ENCODE measurements around the gene EFCAB12.

GRCh38 chr3:129409541-129409940 is 18.9 kb downstream of the EFCAB12 start:
- TF ChIP-seq, protein P1, sequence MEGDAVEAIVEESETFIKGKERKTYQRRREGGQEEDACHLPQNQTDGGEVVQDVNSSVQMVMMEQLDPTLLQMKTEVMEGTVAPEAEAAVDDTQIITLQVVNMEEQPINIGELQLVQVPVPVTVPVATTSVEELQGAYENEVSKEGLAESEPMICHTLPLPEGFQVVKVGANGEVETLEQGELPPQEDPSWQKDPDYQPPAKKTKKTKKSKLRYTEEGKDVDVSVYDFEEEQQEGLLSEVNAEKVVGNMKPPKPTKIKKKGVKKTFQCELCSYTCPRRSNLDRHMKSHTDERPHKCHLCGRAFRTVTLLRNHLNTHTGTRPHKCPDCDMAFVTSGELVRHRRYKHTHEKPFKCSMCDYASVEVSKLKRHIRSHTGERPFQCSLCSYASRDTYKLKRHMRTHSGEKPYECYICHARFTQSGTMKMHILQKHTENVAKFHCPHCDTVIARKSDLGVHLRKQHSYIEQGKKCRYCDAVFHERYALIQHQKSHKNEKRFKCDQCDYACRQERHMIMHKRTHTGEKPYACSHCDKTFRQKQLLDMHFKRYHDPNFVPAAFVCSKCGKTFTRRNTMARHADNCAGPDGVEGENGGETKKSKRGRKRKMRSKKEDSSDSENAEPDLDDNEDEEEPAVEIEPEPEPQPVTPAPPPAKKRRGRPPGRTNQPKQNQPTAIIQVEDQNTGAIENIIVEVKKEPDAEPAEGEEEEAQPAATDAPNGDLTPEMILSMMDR (IDR thresholded peaks at IDR 0.05) = no peak
- TF ChIP-seq POLR2AphosphoS5 (IDR thresholded peaks at IDR 0.05; ENCODE audit: low read depth, low read length) = no peak
- TF ChIP-seq, protein P2, sequence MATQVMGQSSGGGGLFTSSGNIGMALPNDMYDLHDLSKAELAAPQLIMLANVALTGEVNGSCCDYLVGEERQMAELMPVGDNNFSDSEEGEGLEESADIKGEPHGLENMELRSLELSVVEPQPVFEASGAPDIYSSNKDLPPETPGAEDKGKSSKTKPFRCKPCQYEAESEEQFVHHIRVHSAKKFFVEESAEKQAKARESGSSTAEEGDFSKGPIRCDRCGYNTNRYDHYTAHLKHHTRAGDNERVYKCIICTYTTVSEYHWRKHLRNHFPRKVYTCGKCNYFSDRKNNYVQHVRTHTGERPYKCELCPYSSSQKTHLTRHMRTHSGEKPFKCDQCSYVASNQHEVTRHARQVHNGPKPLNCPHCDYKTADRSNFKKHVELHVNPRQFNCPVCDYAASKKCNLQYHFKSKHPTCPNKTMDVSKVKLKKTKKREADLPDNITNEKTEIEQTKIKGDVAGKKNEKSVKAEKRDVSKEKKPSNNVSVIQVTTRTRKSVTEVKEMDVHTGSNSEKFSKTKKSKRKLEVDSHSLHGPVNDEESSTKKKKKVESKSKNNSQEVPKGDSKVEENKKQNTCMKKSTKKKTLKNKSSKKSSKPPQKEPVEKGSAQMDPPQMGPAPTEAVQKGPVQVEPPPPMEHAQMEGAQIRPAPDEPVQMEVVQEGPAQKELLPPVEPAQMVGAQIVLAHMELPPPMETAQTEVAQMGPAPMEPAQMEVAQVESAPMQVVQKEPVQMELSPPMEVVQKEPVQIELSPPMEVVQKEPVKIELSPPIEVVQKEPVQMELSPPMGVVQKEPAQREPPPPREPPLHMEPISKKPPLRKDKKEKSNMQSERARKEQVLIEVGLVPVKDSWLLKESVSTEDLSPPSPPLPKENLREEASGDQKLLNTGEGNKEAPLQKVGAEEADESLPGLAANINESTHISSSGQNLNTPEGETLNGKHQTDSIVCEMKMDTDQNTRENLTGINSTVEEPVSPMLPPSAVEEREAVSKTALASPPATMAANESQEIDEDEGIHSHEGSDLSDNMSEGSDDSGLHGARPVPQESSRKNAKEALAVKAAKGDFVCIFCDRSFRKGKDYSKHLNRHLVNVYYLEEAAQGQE (IDR thresholded peaks at IDR 0.05; ENCODE audit: insufficient read depth in 1 of 2, low read depth in 2 of 2, low read length in 1 of 2) = no peak

All from Panc1 (cell line).